Occipital lobe (tissue), 2 donors: Measurements from ENCODE around the gene RAB27B. TPM values are rescaled to one million over a fixed set of nuclear protein-coding genes. Genes with fewer than 3 reads are reported as not detected.

Experiments used
- DNase-seq: peaks from one replicate; lab custom pipeline; 2025; lab: John Stamatoyannopoulos, UW
- total RNA-seq: library from RNA; depleted of rRNA; stranded (reverse); fragments of >200 nt; gene quantifications from one replicate; pipeline ENCODE4 v1.2.3, GENCODE V29; 2014

Gene RAB27B
- total RNA-seq, 1 donor from 2014 or later, result 35.1 TPM

GRCh38 chr18:54910161-54910919 is 82.1 kb downstream of the RAB27B start:
- DNase-seq, result no peak

GRCh38 chr18:54911551-54911950 is 83.3 kb downstream of the RAB27B start:
- DNase-seq, result no peak

GRCh38 chr18:54914816-54915215 is 86.5 kb downstream of the RAB27B start:
- DNase-seq, result no peak

GRCh38 chr18:54916507-54916906 is 88.2 kb downstream of the RAB27B start:
- no peak for DNase-seq

DNA sequence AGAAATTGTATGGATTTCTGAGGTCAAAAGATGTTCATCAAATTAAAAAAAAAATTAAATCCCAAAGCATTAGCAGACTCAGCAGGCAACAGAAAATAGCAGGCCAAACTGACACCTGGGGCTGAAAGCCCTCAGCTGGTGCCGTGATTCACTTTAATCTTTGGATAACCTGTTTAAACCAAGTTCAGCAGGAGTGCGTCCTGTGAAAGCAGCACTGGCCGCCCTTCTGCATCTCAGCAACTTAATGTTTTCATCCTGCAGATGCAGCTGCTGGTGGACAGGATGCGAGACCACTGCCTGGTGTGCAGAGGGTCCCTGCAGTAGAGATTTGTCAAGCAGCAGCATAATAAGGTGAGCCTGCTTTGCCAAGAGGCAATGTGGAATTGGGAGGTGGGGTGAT is 89.8 kb downstream of the RAB27B start:
- DNase-seq, result no peak

- no peak for DNase-seq
These were observed 91.1 kb downstream of the RAB27B start for GRCh38 chr18:54919412-54919811.

DNA sequence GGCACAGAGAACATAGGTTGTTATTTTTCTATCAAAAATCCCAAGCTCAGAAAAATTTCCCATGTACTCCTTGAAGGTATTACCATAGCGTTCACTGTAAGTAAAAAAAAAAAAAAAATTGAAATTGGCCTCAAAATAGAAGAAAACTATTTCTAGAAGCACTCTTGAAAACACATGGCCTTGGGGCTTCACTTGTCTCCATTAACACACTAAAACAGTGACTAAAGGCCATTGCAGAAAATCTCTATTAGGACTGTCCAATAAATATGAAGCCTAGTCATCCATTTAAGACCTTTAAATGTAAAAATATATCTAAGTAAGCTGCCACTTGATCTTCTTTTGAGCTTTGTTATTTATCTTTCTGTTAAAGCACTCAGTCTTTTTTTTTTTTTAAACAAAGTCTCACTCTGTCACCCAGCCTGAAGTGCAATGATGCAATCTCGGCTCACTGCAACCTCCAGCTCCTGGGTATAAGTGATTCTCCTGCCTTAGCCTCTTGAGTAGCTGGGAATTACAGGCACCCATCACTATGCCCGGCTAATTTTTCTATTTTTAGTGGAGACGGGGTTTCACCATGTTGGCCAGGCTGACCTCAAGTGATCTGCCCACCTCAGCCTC is 95.2 kb downstream of the RAB27B start:
- DNase-seq, result no peak

DNA sequence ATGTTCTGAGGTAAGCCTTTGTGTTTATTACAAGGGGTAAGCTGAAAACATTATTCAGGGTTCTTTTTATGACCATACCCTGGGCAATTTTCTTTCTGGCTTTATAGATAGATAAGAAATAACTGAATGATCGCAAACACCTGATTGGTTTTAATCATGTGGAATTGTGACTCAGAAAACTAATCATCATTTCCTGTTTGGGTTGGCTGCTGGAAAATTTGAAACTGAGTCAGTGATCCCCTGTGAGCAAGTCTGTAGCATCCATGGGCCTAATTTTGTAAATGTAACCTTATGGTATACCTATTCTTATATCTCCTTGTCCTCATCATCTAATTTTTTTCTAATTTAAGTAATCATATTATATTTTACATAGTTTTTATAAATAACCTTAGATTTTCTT is 96.7 kb downstream of the RAB27B start:
- no peak for DNase-seq

GRCh38 chr18:54926593-54927325 is 98.5 kb downstream of the RAB27B start:
- DNase-seq, result no peak

DNA sequence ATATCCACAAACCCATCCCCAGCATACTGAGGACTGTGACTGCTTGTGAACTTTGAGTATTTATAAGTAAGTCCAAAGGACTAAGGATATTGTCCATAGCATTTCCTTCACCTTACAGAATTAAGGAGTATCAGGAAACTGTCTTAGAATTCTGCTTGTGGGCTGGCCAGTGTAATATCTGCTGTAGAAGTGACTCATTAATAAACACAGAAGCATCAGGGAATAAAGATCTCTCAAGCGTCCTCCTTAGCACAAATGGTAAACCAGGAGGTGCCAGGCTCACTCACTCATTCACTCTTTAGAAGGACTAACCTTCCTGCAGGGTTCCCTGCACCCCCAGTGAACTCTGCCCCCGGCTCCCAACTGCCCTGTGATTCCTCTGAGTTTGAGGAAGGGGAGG is 100.0 kb downstream of the RAB27B start:
- DNase-seq, result no peak

GRCh38 chr18:54931152-54931551 is 102.9 kb downstream of the RAB27B start:
- DNase-seq, result no peak

- DNase-seq, result no peak
These were observed 104.2 kb downstream of the RAB27B start for GRCh38 chr18:54932472-54932871.

DNA sequence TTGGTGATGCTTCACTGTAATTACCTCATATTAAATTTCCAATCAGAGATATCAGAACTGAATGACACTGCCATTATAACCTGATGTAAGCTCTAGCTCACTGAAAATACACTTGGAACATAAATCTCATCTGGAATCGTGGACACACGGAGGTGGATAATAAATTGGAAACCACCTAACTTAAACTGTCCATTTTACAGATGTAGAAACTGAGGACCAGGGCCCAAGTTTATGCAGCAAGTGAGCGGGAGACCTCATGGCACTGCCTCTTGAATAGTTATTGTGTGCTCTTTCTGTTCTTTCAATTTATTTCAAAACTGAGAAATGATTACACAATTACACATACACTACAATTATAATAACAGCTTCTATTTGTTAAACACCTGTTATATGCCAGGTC is 110.2 kb downstream of the RAB27B start:
- DNase-seq, result no peak

DNA sequence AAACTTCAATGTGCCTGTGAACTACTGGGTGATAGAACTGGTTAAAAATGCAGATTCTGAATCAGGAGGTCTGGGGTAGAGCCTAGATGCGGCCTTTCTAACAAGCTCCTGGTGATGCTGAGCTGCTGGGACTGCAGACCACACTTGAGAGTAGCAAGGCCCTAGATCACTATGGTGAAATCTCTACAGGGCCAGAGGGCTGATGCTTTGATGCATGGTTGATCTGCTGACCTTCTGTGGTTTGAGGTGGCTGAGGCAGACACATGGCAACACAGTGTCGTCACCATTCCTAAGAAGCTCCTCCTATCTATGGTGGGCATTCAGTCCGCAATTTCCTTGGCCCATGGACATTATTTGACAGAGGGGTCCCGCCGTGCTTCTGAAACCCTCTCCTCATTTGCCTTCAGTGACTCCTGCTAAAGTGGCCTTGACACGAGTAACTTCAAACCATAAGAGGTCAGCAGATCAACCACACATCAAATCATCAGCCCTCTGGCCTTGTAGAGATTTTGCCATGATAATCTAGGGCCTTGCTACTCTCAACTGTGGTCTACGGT is 111.2 kb downstream of the RAB27B start:
- no peak for DNase-seq

GRCh38 chr18:54942144-54942543 is 113.9 kb downstream of the RAB27B start:
- DNase-seq, result no peak

DNA sequence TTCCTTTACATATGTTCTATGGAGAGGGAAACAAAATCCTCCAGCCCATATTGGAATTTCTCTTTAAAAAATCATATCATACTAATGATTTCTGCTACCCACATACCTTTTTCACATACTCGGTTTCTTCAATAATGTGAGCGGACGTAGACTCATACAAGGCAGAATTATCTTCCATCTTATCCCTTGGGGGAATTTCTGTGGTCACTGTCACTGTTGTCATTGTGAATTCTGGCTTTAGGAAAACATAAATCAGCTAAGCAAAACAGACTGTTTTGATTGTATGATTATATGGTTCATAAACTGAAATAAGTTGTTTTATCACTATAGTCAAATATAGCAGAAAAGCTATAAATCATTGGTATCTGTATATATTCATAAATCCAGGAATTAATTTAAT is 114.3 kb downstream of the RAB27B start:
- no peak for DNase-seq

Other genes starting within 250 kb of the RAB27B start
- not detected for gene DYNAP, start 237.2 kb upstream of the RAB27B start, total RNA-seq
- 0.62 TPM for gene CCDC68, start 131.0 kb downstream of the RAB27B start, total RNA-seq